ENCODE measurements around the gene LEPR. TPM values are rescaled to one million over a fixed set of nuclear protein-coding genes. Genes with fewer than 3 reads are reported as not detected.

Gene LEPR
- total and polyA plus RNA-seq, 12 donors, result 1.6 to 13.4 (median 6.6) TPM

GRCh38 chr1:65404941-65405340, 15.5 kb upstream of the LEPR start:
- H3K9me3 ChIP-seq, result no peaks in the 10 kb centered on the region
- no peaks in the 10 kb centered on the region for H3K27me3 ChIP-seq
- no peak for TF ChIP-seq CTCF (IDR thresholded peaks at IDR 0.05)
- H3K4me3 ChIP-seq, result no peak overlapping the region
- intact Hi-C loops (cut with DNase I), result no loop called here
- H3K27ac ChIP-seq, result no peak overlapping the region
- ATAC-seq (no peak), DNase-seq (no peak)
- peaks cover 0 to 11% (median 0%) of the 10 kb centered on the region in 9 donors for H3K36me3 ChIP-seq
- no peaks in the 10 kb centered on the region for H3K4me1 ChIP-seq

GRCh38 chr1:65407877-65408276, 12.6 kb upstream of the LEPR start:
- 85 to 90% methylated on average over 2 of the region's 2 CpGs for whole genome bisulfite sequencing, 2 donors
- intact Hi-C loops (cut with DNase I), result no loop called here
- no peak for ATAC-seq
- Histone ChIP-seq H3K4me1 (no peaks in the 10 kb centered on the region), H3K27ac (no peak overlapping the region), H3K27me3 (no peaks in the 10 kb centered on the region), H3K9me3 (no peaks in the 10 kb centered on the region), H3K36me3 (peaks cover 0 to 12% (median 0%) of the 10 kb centered on the region in 9 donors), H3K4me3 (no peak overlapping the region)
- no peak for DNase-seq
- TF ChIP-seq CTCF (IDR thresholded peaks at IDR 0.05), result no peak

- TF ChIP-seq CTCF (IDR thresholded peaks at IDR 0.05), result no peak
- Histone ChIP-seq H3K4me3 (no peak overlapping the region), H3K9me3 (no peaks in the 10 kb centered on the region), H3K27me3 (no peaks in the 10 kb centered on the region), H3K36me3 (peaks cover 0 to 17% (median 0%) of the 10 kb centered on the region in 9 donors), H3K27ac (no peak overlapping the region), H3K4me1 (no peaks in the 10 kb centered on the region)
- no peak for DNase-seq
- no peak for ATAC-seq
- intact Hi-C loops (cut with DNase I), result no loop called here
- WGBS, 2 donors, result 53 to 62% methylated on average over 1 of the region's 1 CpG
Measured at GRCh38 chr1:65409314-65409713, 11.2 kb upstream of the LEPR start.

GRCh38 chr1:65409816-65410326, 10.6 kb upstream of the LEPR start:
- Histone ChIP-seq H3K4me1 (no peaks in the 10 kb centered on the region), H3K36me3 (peaks cover 0 to 17% (median 0%) of the 10 kb centered on the region in 9 donors), H3K27me3 (no peaks in the 10 kb centered on the region), H3K4me3 (no peak overlapping the region), H3K9me3 (no peaks in the 10 kb centered on the region), H3K27ac (no peak overlapping the region)
- DNase-seq (no peak), ATAC-seq (no peak)
- WGBS, 2 donors, result 95% methylated on average over 4 of the region's 4 CpGs
- intact Hi-C loops (cut with DNase I), result loop anchor here in 2 of 10 donors (10.0 kb wide), 2 partner anchors 145 to 165 kb away; no protein-coding TSS in a partner anchor
- no peak for TF ChIP-seq CTCF (IDR thresholded peaks at IDR 0.05)
